ENCODE data around the gene SGTB. TPM values are rescaled to one million over a fixed set of nuclear protein-coding genes. Genes with fewer than 3 reads are reported as not detected.
"Not testable (repeated sequence)": the region's sequence is repeated elsewhere in the genome, so short reads cannot be mapped to it uniquely, and the experiment has no call there.

Gene SGTB
- polyA plus RNA-seq, 1 donor = 9.3 TPM

DNA sequence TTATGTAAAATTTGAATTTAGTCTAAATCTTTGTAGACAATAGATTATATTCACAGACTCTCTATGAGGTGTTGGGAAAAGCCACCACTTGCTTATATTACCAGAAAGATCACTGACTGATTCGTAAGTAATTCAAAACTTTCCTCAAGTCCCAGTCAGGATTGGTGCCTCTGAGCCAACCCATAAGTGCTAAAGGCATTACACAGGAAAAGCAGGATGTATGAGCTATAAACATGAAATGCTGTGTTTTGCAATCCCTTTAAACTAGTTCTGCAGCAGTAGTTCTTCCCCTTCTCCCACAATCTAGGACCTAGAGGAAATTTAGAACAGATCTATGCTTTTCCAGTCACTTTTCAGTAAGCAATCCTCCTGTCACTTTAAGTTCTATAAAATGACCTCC, 49.1 kb downstream of the SGTB start:
- DNase-seq = no peak

DNA sequence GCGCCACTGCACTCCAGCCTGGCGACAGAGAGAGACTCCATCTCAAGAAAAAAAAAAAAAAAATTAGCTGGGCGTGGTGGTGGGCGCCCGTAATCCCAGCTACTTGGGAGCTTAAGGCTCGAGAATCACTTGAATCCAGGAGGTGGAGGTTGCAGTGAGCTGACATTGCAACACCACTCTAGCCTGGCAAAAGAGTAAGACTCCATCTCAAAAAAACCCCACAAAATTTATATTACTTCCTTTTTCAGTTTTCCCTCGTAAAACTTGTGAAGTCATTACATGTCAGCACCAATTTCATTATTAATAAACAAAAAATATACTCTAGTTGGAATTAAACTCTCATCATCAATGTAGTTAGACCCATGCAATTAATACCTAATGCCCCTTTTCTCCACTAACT, 53.2 kb downstream of the SGTB start:
- no peak for DNase-seq

DNA sequence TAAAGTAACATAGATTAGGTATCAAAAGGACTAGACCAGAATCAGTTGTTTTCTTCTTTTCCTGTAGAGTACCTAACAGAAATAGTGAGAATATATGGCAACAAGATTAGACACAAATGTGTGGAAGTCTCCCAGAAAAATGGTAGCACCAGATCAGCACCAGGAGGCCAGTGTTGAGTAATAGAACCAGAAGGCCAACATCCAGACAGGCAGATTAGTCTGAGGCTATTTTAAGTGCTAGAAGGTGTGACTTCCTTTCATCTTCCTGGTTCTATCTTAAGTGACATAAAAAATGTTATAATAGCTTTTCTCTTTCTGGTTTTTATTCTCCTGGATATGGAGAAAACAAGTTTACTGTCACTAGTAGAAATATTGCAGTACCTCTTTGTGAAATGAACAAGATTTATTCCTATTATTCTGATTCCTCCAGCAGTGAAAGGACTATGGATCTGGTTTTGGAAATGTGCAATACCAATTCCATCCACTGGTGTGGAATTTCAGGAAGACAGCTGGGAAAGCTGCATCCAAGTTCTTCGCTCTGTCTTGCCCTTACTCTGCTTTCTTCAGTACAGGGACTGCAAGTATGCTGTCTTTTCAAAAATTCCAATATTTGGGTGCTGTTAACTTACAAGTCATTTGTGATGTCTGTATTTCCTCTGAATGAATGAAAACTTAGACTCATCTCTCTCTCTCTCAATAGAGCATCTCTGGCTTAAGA, 57.9 kb downstream of the SGTB start:
- DNase-seq = no peak

DNA sequence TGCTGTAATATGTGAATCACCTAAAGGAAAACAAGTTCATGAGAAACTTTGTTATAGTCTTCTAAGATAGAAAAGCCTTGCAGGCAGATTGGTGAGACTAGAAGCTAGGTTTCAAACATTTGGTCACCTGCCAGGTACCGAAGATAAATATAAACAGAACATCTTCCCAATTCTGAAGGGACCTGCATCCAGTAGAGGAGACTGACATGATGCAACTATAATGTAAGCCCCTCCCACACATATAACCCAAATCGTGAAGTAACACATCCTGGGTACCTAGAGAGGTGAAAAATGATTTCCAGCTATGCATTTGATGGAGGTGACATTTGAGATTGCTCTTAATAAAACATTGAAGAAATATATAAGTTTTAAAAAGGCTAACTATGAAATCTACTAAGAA, 67.2 kb downstream of the SGTB start:
- no peak for DNase-seq

DNA sequence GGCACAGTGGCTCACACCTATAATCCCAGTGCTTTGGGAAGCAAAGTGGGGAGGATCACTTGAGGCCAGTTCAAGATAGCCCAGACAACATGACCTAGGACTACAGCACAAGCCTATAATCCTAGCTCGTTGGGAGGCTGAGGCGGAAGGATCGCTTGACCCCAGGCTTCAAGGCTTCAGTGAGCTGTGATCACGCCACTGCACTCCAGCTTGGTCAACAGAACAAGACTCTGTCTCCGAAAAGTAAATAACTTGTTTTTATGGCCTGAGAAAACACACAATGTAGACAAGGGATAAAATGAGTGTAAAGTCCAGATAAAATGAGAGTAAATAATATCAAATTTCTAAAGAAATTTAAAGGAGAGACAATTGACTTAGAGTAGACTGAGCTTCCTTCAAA, 70.8 kb downstream of the SGTB start:
- no peak for DNase-seq

DNA sequence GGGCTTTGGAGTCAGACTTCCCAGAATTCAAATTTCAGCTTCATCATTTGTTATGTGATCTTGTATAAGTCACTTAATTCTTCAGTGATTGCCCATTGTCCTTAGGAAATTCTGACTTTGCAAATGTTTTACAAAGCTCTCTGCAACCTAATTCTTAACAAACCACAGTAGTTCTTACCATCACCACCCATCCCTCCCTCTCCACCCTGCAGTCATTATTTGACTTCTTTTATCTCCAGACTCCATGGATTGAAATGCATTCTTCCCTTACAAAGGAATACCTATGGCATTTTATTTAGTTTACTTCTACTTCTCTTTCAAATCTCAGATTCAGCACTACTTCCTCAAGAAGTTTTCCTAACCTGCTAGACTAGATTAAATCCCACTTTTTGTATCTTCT, 74.0 kb downstream of the SGTB start:
- DNase-seq = no peak

DNA sequence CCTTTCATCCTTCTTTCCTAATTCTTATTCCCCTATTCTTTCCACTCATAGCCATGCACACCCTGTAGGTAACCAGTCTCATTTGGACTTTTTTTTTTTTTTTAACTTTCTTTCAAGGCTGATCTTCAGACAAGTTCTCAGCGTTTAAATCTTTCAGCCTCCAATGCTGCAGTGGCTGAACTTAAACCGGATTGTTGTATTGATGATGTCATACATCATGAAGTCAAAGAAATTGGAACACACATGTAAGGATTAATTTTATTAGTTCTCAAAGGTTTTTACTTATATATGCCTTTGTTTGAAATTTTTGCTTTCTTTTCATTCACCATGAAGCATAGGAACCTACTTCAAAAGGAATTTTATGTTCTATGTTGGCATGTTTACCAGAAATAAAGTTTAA, 75.0 kb downstream of the SGTB start:
- DNase-seq = no peak

DNA sequence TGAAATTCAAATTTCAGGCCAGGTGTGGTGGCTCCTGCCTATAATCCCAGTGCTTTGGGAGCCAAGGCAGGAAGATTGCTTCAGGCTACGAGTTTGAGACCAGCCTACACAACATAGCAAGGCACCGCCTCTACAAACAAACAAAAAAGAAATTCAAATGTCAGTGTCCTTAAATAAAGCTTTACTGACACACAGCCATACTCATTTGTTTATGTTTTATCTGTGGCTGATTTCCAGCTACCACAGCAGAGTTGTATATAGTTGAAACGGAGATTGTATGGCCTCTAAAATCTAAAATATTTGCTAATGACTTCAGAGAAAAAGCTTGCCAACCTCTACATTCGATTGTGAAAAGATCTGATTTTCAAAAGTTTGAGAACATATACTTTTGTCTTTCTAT, 81.7 kb downstream of the SGTB start:
- no peak for DNase-seq

DNA sequence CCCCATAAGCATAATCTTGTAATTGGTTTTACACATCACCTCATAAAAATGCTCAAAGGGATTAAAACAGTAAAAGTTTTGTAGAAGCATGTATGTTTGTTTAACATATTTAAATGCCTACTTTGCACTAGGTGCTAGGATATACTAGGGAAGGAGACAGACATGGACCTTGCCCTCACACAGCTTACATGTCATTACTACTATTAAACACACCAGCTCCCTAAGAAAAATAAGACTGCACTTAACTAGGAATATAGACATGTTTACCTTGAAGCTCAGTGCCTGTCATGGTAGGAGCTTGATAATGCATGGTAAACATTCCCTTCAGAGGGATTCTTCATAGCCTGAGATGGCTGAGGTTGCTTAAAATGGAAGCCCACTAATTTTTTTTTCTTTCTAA, 90.9 kb downstream of the SGTB start:
- DNase-seq = no peak

DNA sequence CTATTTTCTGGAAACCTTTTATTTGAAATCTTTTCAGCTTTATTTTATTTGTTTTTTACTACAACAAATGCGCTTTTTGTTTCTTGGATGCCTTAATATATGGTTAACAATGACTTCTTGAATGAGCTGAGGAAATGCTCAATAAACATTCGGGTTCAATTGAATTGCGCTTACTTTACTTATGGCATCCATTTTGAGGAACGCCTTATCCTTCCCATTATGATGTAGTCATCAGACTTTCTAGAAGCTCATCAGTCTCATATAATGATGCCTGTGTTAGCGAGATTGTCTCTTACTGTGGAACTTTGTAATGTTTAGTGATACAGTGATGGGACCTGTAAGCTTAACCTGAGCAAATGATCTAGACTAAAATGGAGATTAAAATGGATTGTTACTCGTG, 96.2 kb downstream of the SGTB start:
- DNase-seq = peak; percentile 3

DNA sequence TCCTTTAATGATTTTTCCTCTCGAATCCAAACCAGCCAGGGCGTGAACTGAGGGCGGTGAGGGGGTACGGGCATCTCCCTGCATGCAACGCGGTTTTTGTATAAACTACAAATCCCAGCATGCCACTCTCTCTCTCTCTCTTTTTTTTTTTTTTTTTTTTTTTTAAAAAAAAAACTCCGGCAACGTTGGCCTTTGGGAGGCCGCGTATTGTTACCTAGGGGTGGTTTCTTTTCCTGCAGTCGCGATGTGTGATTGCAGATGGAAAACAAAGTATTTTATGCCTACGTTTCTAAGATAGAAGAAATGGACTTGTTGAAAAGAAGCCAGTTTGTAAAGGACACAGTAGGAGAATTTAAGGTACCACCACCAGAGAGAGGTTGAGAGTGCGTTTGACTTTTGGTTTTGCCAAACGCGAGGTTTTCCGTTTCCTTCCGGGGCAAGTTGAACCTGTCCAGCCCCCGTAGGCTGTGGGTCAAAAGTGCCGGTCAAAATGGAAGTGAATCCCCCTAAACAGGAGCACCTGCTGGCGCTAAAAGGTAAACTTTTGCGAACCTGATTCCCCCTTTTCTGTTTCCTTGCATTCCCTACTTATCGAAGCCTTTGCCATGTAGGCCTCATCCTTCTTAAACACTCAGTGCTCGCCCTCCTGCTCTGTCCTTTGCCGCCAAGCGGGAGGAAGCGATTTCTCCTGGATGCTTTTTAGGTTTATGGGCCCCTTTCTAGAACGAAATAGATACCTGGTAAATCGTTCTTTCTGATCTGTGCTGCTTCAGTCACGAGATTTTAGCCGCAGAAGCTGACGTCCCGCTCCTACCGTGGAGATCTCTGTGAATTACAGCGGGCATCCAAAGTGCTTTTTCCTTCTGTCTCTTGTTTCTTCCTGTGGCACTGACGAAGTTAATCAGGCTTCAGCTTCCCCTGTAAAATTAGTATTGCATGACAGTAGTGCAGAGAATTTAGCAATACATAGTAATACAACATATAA, 97.0 kb downstream of the SGTB start, which contains the start of the genes SHLD3 and TRAPPC13:
Gene SHLD3, plus strand, starts transcription at position 457 of the 985 bp plus-strand sequence. CDS start 4,561 bp downstream, outside the sequence.
Gene TRAPPC13, plus strand, starts transcription at position 457 of the 985 bp plus-strand sequence. Its CDS starts 34 bp downstream, at position 491.
- DNase-seq = peak; percentile 92

DNA sequence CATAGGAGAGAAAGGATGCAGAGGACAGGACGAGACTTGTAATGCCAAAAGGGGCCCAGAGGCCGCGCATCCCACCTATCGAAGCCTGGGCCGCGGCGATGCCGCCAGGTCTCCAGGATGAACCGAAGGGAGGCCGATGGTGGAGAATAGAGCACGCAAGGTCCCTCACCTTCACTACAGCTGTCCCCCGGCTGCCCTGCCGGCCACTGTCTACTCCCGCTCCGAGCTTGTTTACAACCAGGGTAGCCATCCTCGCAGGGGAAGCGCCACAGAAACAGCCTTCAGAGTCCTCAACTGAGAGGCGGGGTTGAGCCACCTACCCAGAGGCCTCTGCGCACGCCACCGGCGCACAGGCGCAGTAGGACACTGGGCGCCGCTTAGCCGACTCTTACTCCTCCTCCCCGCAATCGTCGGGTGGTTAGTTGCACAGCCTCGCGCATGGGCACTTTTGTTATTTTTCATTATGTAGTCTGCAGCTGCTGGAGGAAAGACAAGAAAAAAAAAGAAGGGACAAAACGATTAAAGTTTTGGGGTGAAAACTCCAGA, 97.8 kb downstream of the SGTB start, which contains the start of gene TRIM23:
Gene TRIM23, minus strand, starts transcription at position 309 of the 546 bp plus-strand sequence. Its CDS starts 59 bp downstream, at position 250.
- DNase-seq = peak; percentile 95

DNA sequence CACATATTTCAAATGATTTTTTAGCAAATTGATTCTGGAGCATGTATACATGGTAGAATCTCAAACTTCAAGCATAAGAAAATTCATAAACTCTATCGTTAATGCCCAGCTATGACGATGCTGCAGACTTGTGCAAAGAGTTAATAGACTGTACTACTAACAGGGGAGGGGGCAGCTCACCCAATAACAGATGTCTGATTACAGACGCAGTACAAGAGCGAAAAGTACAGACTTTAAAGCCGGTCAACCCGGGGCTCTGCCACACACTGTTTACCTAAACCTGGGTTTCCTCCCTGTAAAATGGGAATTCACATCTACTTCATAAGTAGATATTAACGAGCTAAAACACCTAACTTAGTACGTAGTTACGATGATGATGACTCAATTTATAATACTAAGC, 98.4 kb downstream of the SGTB start:
- peak; percentile 0 for DNase-seq

DNA sequence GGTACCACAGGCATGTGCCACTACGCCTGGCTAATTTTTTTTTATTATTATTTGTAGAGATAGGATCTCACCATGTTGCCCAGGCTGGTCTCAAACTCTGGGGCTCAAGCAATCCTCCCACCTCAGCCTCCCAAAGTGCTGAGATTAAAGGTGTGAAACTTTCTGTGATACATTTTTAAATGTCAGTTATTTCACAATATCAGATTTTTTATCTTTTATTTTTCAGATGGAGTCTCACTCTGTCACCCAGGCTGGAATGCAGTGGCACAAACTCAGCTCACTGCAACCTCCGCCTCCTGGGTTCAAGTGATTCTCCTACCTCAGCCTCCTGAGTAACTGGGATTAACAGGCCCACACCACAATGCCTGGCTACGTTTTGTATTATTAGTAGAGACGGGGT, 99.9 kb downstream of the SGTB start:
- not testable (repeated sequence) for DNase-seq

DNA sequence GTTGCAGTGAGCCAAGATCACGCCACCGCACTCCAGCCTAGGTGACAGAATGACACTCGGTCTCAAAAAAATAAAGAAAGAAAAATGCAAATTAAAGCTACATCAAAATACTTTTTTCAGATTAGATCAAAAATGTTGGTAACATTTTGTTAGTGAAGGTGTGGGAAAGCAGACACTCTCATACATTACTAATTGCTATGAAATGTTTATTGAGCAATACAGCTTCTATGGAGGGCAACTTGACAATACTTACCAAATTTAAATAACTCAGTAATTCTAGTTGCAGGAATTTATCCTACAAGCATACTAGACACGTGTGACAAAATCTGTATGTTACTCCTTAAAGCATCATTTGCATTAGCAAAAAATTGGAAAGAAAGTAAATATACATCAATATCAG, 101.9 kb downstream of the SGTB start:
- DNase-seq = no peak

Other genes with a start within 250 kb of the SGTB start
- gene ADAMTS6, start 240.2 kb downstream of the SGTB start, polyA plus RNA-seq (ENCODE audit: insufficient read length) = 3.2 TPM
- 70.1 TPM for gene CENPK, start 158.9 kb downstream of the SGTB start, polyA plus RNA-seq (ENCODE audit: insufficient read length)
- 111 TPM for gene PPWD1, start 158.8 kb downstream of the SGTB start, polyA plus RNA-seq (ENCODE audit: insufficient read length)
- gene TRIM23, start 97.8 kb downstream of the SGTB start, polyA plus RNA-seq (ENCODE audit: insufficient read length) = 24.5 TPM
- gene SHLD3, start 97.1 kb downstream of the SGTB start, polyA plus RNA-seq (ENCODE audit: insufficient read length) = 4.9 TPM
- 44.0 TPM for gene TRAPPC13, start 97.1 kb downstream of the SGTB start, polyA plus RNA-seq (ENCODE audit: insufficient read length)
- gene NLN, start 96 bp upstream of the SGTB start, polyA plus RNA-seq (ENCODE audit: insufficient read length) = 41.7 TPM
- gene ERBIN, start 204.5 kb upstream of the SGTB start, polyA plus RNA-seq (ENCODE audit: insufficient read length) = 124 TPM

Measured in left kidney (tissue), 2 donors.